Left lung (tissue), 10 donors: ENCODE measurements around the gene MYO18B. TPM values are rescaled to one million over a fixed set of nuclear protein-coding genes. Genes with fewer than 3 reads are reported as not detected.

Experiments used
- ATAC-seq: fragments of 200-7000 bp; cut with Tn5 transposase; one replicate; pipeline ENCODE4 v1.9.1; 2020; ENCODE audit warnings: moderate library complexity
- DNase-seq, 4 donors: peaks; one replicate each; pipeline ENCODE4 v3.0.0-alpha.2; 2013 to 2020
- H3K27ac ChIP-seq, 2 donors: fragments of 200-600 bp; sonication (generic) in 1 of 2; one replicate each; pipeline versions ENCODE4 v1.5.0 to v1.8.0; 2020 to 2021
- H3K27me3 ChIP-seq, 2 donors: fragments of 200-600 bp; sonication (generic) in 1 of 2; one replicate each; pipeline versions ENCODE4 v1.5.0 to v1.8.0; 2020 to 2021
- H3K36me3 ChIP-seq, 2 donors: fragments of 200-600 bp; sonication (generic) in 1 of 2; one replicate each; pipeline versions ENCODE4 v1.5.0 to v1.8.0; 2020 to 2021
- H3K4me1 ChIP-seq, 2 donors: fragments of 200-600 bp; one replicate each; pipeline ENCODE4 v1.8.0; 2021
- H3K4me3 ChIP-seq, 2 donors: fragments of 200-600 bp; sonication (generic) in 1 of 2; one replicate each; pipeline versions ENCODE4 v1.5.0 to v1.8.0; 2020 to 2021; ENCODE audit warnings: mild to moderate bottlenecking in 1 of 2
- H3K9me3 ChIP-seq, 2 donors: fragments of 200-600 bp; sonication (generic) in 1 of 2; one replicate each; pipeline versions ENCODE4 v1.5.0 to v1.8.0; 2020 to 2021
- CTCF ChIP-seq, 2 donors: fragments of 200-600 bp; sonication (generic) in 1 of 2; IDR thresholded peaks; one replicate each; pipeline versions ENCODE4 v1.5.0 to v1.8.0; 2021; ENCODE audit warnings: antibody characterized with exemption in 2 of 2
- intact Hi-C, 2 donors: fragments of 100-400 bp; cut with DNase I; formaldehyde crosslinking; loops; one replicate each; pipeline versions ENCODE4 v1.11.2 to v1.14.2; 2022
- polyA plus RNA-seq, 6 donors: library from polyadenylated mRNA; unstranded; fragments of 120-200 nt; gene quantifications; one replicate each; pipeline ENCODE4 v1.2.1, GENCODE V29; 2013; ENCODE audit not compliant: insufficient read length in 6 of 6
- total RNA-seq, 2 donors: library from RNA; stranded (reverse); fragmentation: NEBNext Ultra II Directional; extraction: Animal tissue kit (Norgen Biotek cat#: 25700); gene quantifications; one replicate each; pipeline ENCODE4 v1.2.1, GENCODE V29; 2021
- donor health status: DM: no; HTN: yes; CAD: no.
- donor health status: DM: no; HTN: no; CAD: no.

Gene MYO18B
- total and polyA plus RNA-seq, 8 donors: 0.06 to 0.37 (median 0.15) TPM

GRCh38 chr22:25722626-25723025 lies 19.4 kb upstream of the MYO18B start:
- H3K4me1 ChIP-seq: no peaks in the 10 kb centered on the region
- H3K27me3 ChIP-seq: no peaks in the 10 kb centered on the region
- H3K27ac ChIP-seq: no peak overlapping the region
- peaks cover 0 to 19% of the 10 kb centered on the region in 2 donors for H3K36me3 ChIP-seq
- ATAC-seq (no peak), DNase-seq (no peak)
- H3K4me3 ChIP-seq: no peak overlapping the region
- TF ChIP-seq CTCF (IDR thresholded peaks at IDR 0.05): no peak
- no peaks in the 10 kb centered on the region for H3K9me3 ChIP-seq
- intact Hi-C loops: no loop called here

- H3K27ac ChIP-seq: no peak overlapping the region
- ATAC-seq (no peak), DNase-seq (no peak)
- H3K27me3 ChIP-seq: no peaks in the 10 kb centered on the region
- H3K4me1 ChIP-seq: no peaks in the 10 kb centered on the region
- TF ChIP-seq CTCF (IDR thresholded peaks at IDR 0.05): no peak
- H3K4me3 ChIP-seq: no peak overlapping the region
- no peaks in the 10 kb centered on the region for H3K9me3 ChIP-seq
- peaks cover 0 to 10% of the 10 kb centered on the region in 2 donors for H3K36me3 ChIP-seq
- intact Hi-C loops: no loop called here
Measured at GRCh38 chr22:25726241-25726640, 15.7 kb upstream of the MYO18B start.

- H3K27me3 ChIP-seq: peaks cover 0 to 3% of the 10 kb centered on the region in 2 donors
- no peaks in the 10 kb centered on the region for H3K4me1 ChIP-seq
- TF ChIP-seq CTCF (IDR thresholded peaks at IDR 0.05): no peak
- ATAC-seq (no peak), DNase-seq (no peak)
- no peak overlapping the region for H3K4me3 ChIP-seq
- no peaks in the 10 kb centered on the region for H3K9me3 ChIP-seq
- intact Hi-C loops: no loop called here
- peaks cover 0 to 1% of the 10 kb centered on the region in 2 donors for H3K36me3 ChIP-seq
- H3K27ac ChIP-seq: no peak overlapping the region
Measured at GRCh38 chr22:25728071-25728470, 13.9 kb upstream of the MYO18B start.

GRCh38 chr22:25729016-25729995 lies 12.7 kb upstream of the MYO18B start:
- peaks cover 0 to 11% of the 10 kb centered on the region in 2 donors for H3K27me3 ChIP-seq
- intact Hi-C loops: no loop called here
- H3K9me3 ChIP-seq: no peaks in the 10 kb centered on the region
- DNase-seq (no peak), ATAC-seq (no peak)
- no peak overlapping the region for H3K4me3 ChIP-seq
- no peaks in the 10 kb centered on the region for H3K36me3 ChIP-seq
- no peak overlapping the region for H3K27ac ChIP-seq
- no peak for TF ChIP-seq CTCF (IDR thresholded peaks at IDR 0.05)
- no peaks in the 10 kb centered on the region for H3K4me1 ChIP-seq

GRCh38 chr22:25735650-25736049 lies 6.3 kb upstream of the MYO18B start:
- ATAC-seq: no peak
- no peak for DNase-seq

More at GRCh38 chr22:25735650-25736049, 6.3 kb upstream of the MYO18B start:
- H3K36me3 ChIP-seq: no peaks in the 10 kb centered on the region
- H3K9me3 ChIP-seq: no peaks in the 10 kb centered on the region
- no peak for TF ChIP-seq CTCF (IDR thresholded peaks at IDR 0.05)
- no peak overlapping the region for H3K27ac ChIP-seq
- intact Hi-C loops: no loop called here
- peaks cover 0 to 28% of the 10 kb centered on the region in 2 donors for H3K27me3 ChIP-seq
- H3K4me1 ChIP-seq: no peaks in the 10 kb centered on the region
- H3K4me3 ChIP-seq: no peak overlapping the region
